Neuron (in vitro differentiated cells): Measurements from ENCODE around the gene OR1B1.

Source experiments
- H2AFZ ChIP-seq: one replicate; pipeline ENCODE4 v1.6.1; 2013; ENCODE audit warnings: low read depth, mild to moderate bottlenecking, inconsistent platforms, low read length, moderate library complexity
- H3K27me3 ChIP-seq: one replicate; pipeline ENCODE4 v1.6.1; 2013; ENCODE audit warnings: low read length; ENCODE audit not compliant: insufficient read depth
- H3K36me3 ChIP-seq: one replicate; pipeline ENCODE4 v1.6.1; 2013; ENCODE audit warnings: low read length; ENCODE audit not compliant: insufficient read depth
- H3K4me1 ChIP-seq: one replicate; pipeline ENCODE4 v1.6.1; 2013; ENCODE audit warnings: low read length; ENCODE audit not compliant: insufficient read depth
- H3K4me3 ChIP-seq: 2 replicates; pipeline ENCODE4 v1.5.1; 2013; ENCODE audit warnings: mild to moderate bottlenecking, low read length, moderate library complexity
- H3K9me3 ChIP-seq: one replicate; pipeline ENCODE4 v1.6.1; 2013; ENCODE audit warnings: low read length

Gene OR1B1

GRCh38 chr9:122579874-122580273 is 77.6 kb downstream of the OR1B1 start:
- Histone ChIP-seq H3K9me3 (no peaks in the 10 kb centered on the region), H3K4me3 (no peak overlapping the region), H2AFZ (no peak overlapping the region), H3K4me1 (no peaks in the 10 kb centered on the region), H3K36me3 (no peaks in the 10 kb centered on the region), H3K27me3 (no peaks in the 10 kb centered on the region)
